ENCODE measurements around the gene CELSR2. TPM values are rescaled to one million over a fixed set of nuclear protein-coding genes. Genes with fewer than 3 reads are reported as not detected.

CELSR2 gene
- total RNA-seq, 1 experiment from 2014 or later: 17.1 TPM

DNA sequence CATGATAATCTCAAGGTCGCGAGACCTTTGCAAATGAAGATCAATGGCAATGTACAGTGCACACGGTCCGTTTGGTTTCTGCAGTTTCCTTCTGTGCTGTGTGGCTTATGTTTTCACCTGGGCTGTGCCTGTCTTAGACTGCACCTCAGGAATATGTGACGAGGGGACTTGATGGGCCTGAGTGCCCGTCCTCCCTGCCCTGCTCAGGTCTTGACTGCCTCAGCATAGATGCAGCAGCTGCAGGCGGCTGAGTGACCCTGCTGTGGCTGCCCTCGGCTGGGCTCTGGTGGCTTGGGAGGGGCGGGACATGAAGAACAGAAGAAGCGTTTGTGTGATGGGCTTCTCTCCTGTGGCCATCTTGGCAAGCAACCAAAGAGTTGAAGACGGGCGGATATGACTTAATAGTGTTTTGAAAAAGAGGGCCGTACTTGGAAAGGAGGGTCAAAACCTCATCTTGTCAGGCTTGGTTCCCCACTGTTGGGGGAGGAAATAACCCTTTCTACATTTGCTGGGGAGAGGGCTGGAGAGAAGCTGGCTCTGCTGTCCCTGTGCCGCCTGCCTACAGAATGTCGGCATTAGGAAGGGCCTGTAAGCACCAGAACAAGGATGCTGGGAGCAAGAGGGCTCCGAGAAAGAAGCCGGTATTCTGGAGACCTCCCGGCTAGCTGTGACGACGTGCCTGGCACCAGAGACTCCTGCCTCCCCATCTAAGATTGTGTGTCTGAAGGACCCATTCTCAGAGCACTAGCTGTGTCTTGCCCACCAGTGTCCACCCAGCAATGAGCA is 50.4 kb downstream of the CELSR2 start:
- no peak overlapping the region for H3K4me3 ChIP-seq (replicated peaks in 1 of 2; ENCODE audit: low read depth in 1 of 2, low read length in 2 of 2)
- H3K9ac ChIP-seq (ENCODE audit: low read length): no peak overlapping the region
- H3K9me2 ChIP-seq (ENCODE audit: insufficient read depth): no peaks in the 10 kb centered on the region
- H3K9me3 ChIP-seq (ENCODE audit: control insufficient read depth in 1 of 2, insufficient read depth in 1 of 2, low read depth in 1 of 2, low read length in 2 of 2): no peaks in the 10 kb centered on the region
- no peak for ATAC-seq
- ChIA-PET CTCF (no interaction called here), POLR2A (no interaction called here), RAD21 (ENCODE audit: low non-redundant PET in 1 of 2, low total read pairs in 2 of 2, uncharacterized antibody in 2 of 2, unreplicated experiment in 2 of 2) (no interaction called here)
- TF ChIP-seq FOSL1 (IDR thresholded peaks at IDR 0.05; ENCODE audit: low read depth) (no peak), CEBPB (IDR thresholded peaks at IDR 0.05; ENCODE audit: low read depth) (no peak), EZH2 (IDR thresholded peaks at IDR 0.05) (no peak), SP1 (IDR thresholded peaks at IDR 0.05; ENCODE audit: low read depth) (no peak), JUND (IDR thresholded peaks at IDR 0.05) (no peak)
- TF ChIP-seq, protein P1, sequence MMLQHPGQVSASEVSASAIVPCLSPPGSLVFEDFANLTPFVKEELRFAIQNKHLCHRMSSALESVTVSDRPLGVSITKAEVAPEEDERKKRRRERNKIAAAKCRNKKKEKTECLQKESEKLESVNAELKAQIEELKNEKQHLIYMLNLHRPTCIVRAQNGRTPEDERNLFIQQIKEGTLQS (IDR thresholded peaks at IDR 0.05): no peak
- TF ChIP-seq, protein P2, sequence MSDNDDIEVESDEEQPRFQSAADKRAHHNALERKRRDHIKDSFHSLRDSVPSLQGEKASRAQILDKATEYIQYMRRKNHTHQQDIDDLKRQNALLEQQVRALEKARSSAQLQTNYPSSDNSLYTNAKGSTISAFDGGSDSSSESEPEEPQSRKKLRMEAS (IDR thresholded peaks at IDR 0.05): no peak
- no peak overlapping the region for H3K27ac ChIP-seq (ENCODE audit: low read depth, low read length)
- BruUV-seq (replicated peaks): no TSS peak
- H3K4me1 ChIP-seq (ENCODE audit: control insufficient read depth in 1 of 2, insufficient read depth in 2 of 2, low read length in 2 of 2): peaks cover 6 to 10% of the 10 kb centered on the region in 2 experiments; a peak in 3 of 4 replicates
- no peak overlapping the region for H2AFZ ChIP-seq (ENCODE audit: low read depth, low read length, poor library complexity, severe bottlenecking)
- H4K20me1 ChIP-seq (ENCODE audit: insufficient read depth): no peaks in the 10 kb centered on the region
- H3K36me3 ChIP-seq (ENCODE audit: control insufficient read depth in 1 of 2, insufficient read depth in 2 of 2, low read length in 2 of 2): no peaks in the 10 kb centered on the region
- no peak for DNase-seq (ENCODE audit: low read depth, low spot score)
- H3K79me2 ChIP-seq (ENCODE audit: insufficient read depth, low read length): no peaks in the 10 kb centered on the region
- no peak overlapping the region for H3K4me2 ChIP-seq (ENCODE audit: low read length)
- intact Hi-C loops (cut with micrococcal nuclease): no loop called here
- peaks cover 4% of the 10 kb centered on the region; the same call in 1 of the 2 replicates for H3K27me3 ChIP-seq (ENCODE audit: insufficient read depth, low read length)

DNA sequence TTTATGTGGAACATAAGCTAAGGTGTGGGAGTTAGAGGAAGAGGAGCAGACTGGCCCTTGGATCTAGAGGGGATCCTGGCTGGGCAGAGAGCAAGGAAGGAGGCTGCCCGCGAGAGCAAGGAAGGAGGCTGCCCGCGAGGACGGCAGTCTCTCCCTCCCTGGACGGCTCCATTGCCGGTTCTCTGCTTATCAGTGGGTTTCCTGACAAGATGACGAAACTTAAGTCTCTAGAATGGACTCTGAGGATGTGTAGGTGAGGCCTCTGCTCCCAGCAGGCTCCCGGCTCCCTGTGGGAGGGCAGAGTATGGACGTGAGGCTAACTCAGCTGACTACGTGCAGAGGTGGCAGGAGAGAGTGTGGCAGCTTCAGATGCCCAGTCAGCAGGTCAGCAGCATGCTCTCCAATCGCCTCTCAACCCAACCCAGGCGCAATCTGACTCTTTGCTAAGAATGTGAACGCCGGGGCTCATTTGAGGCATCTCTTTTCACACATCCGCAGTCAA is 51.4 kb downstream of the CELSR2 start:
- Histone ChIP-seq H4K20me1 (ENCODE audit: insufficient read depth) (no peaks in the 10 kb centered on the region), H3K4me2 (ENCODE audit: low read length) (no peak overlapping the region), H2AFZ (ENCODE audit: low read depth, low read length, poor library complexity, severe bottlenecking) (no peak overlapping the region), H3K9me3 (ENCODE audit: control insufficient read depth in 1 of 2, insufficient read depth in 1 of 2, low read depth in 1 of 2, low read length in 2 of 2) (no peaks in the 10 kb centered on the region), H3K27ac (ENCODE audit: low read depth, low read length) (no peak overlapping the region), H3K4me1 (ENCODE audit: control insufficient read depth in 1 of 2, insufficient read depth in 2 of 2, low read length in 2 of 2) (peaks cover 6 to 10% of the 10 kb centered on the region in 2 experiments; a peak in 3 of 4 replicates), H3K9ac (ENCODE audit: low read length) (no peak overlapping the region), H3K4me3 (replicated peaks in 1 of 2; ENCODE audit: low read depth in 1 of 2, low read length in 2 of 2) (no peak overlapping the region), H3K79me2 (ENCODE audit: insufficient read depth, low read length) (no peaks in the 10 kb centered on the region), H3K9me2 (ENCODE audit: insufficient read depth) (no peaks in the 10 kb centered on the region), H3K27me3 (ENCODE audit: insufficient read depth, low read length) (no peaks in the 10 kb centered on the region), H3K36me3 (ENCODE audit: control insufficient read depth in 1 of 2, insufficient read depth in 2 of 2, low read length in 2 of 2) (no peaks in the 10 kb centered on the region)
- BruUV-seq (replicated peaks): no TSS peak
- ChIA-PET RAD21 (ENCODE audit: low non-redundant PET in 1 of 2, low total read pairs in 2 of 2, uncharacterized antibody in 2 of 2, unreplicated experiment in 2 of 2) (no interaction called here), POLR2A (no interaction called here), CTCF (no interaction called here)
- DNase-seq (ENCODE audit: low read depth, low spot score) (no peak), ATAC-seq (no peak)
- intact Hi-C loops (cut with micrococcal nuclease): no loop called here
- no peak for TF ChIP-seq CEBPB (IDR thresholded peaks at IDR 0.05; ENCODE audit: low read depth)
- no peak for TF ChIP-seq CBX3 (IDR thresholded peaks at IDR 0.05; ENCODE audit: low read depth)
- no peak for TF ChIP-seq EZH2phosphoT487 (IDR thresholded peaks at IDR 0.05; ENCODE audit: borderline replicate concordance)
- TF ChIP-seq TCF7L2 (IDR thresholded peaks at IDR 0.05; ENCODE audit: borderline replicate concordance, extremely low read depth, insufficient read depth, insufficient read length): no peak
- no peak for TF ChIP-seq POLR2AphosphoS5 (IDR thresholded peaks at IDR 0.05; ENCODE audit: low read depth, low read length)
- TF ChIP-seq RAD21 (IDR thresholded peaks at IDR 0.05; ENCODE audit: low read depth): no peak
- no peak for TF ChIP-seq SP1 (IDR thresholded peaks at IDR 0.05; ENCODE audit: low read depth)
- TF ChIP-seq, protein P3, sequence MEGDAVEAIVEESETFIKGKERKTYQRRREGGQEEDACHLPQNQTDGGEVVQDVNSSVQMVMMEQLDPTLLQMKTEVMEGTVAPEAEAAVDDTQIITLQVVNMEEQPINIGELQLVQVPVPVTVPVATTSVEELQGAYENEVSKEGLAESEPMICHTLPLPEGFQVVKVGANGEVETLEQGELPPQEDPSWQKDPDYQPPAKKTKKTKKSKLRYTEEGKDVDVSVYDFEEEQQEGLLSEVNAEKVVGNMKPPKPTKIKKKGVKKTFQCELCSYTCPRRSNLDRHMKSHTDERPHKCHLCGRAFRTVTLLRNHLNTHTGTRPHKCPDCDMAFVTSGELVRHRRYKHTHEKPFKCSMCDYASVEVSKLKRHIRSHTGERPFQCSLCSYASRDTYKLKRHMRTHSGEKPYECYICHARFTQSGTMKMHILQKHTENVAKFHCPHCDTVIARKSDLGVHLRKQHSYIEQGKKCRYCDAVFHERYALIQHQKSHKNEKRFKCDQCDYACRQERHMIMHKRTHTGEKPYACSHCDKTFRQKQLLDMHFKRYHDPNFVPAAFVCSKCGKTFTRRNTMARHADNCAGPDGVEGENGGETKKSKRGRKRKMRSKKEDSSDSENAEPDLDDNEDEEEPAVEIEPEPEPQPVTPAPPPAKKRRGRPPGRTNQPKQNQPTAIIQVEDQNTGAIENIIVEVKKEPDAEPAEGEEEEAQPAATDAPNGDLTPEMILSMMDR (IDR thresholded peaks at IDR 0.05 in 2 of 3, conservative IDR thresholded peaks at IDR 0.05 in 1 of 3; ENCODE audit: borderline replicate concordance in 1 of 3, insufficient read depth in 1 of 3, low read depth in 2 of 3, low read length in 2 of 3): no peak
- no peak for TF ChIP-seq YY1 (IDR thresholded peaks at IDR 0.05; ENCODE audit: extremely low read depth, insufficient replicate concordance, low read depth, low read length)
- TF ChIP-seq ZFX (IDR thresholded peaks at IDR 0.05): no peak
- TF ChIP-seq POLR2A (IDR thresholded peaks at IDR 0.05; ENCODE audit: borderline replicate concordance, extremely low read depth, insufficient read depth, insufficient read length): no peak
